ENCODE results near the gene LRRK1.
"Not testable (repeated sequence)": the region's sequence is repeated elsewhere in the genome, so short reads cannot be mapped to it uniquely, and the experiment has no call there.

LRRK1 gene

DNA sequence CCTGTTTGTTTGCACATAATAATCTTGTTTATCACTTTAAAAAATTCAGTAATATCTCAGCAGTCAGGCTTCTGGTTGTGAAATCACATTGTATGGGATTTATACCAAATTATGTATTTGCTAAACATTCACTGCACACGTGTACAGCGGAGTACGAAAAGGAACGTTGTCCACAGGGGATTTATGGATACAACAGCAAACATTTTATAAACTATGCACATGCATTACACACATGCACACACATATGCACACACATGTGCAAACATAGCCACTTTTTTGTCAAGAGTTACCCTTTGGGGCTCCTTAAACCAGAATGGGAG, 150.5 kb downstream of the LRRK1 start:
- no peak for DNase-seq (ENCODE audit: low spot score)

DNA sequence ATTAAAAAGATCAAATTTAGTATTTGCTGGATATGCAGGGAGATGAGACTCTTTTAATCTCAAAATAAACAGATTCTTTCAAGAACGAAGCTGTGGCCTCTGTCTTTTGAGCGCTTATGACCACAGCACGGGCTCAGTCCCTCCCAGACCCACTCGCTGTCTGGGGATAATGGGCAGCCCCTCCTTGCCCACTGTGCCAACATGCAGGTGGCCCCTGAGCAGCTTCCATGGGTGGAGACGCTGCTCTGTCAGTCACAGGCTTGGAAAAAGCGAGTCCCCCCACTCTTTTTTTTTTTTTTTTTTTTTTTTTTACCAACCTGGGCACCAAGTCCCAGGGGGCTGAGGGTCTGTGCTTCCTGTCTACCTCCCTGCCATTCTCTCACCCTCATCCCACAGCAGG, 150.9 kb downstream of the LRRK1 start:
- DNase-seq (ENCODE audit: low spot score) = no peak

- DNase-seq (ENCODE audit: low spot score) = no peak
Observed at GRCh38 chr15:101070502-101071273, 151.5 kb downstream of the LRRK1 start.

DNA sequence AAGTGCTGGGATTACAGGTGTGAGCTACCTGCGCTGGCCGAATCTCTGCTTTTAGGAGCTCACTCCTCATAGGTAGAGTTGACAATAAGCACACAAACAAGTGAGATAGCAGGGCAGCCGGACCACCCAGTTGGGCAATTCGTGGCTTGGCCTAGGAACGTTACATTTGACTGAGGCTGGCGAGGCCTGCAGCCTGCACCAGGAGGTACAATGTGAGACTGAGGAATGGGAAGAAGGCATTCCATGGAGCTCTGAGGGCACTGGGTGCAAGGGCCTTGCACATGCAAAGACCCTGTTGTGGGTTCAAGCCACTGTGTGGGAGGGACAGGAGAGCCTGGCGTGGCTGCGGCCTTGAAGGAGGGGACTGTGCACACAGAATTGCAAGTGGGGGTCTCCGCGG, 152.5 kb downstream of the LRRK1 start:
- DNase-seq (ENCODE audit: low spot score) = no peak

- DNase-seq (ENCODE audit: low spot score) = not testable (repeated sequence)
Observed at GRCh38 chr15:101072235-101072634, 153.1 kb downstream of the LRRK1 start.

- DNase-seq (ENCODE audit: low spot score) = not testable (repeated sequence)
Observed at GRCh38 chr15:101077806-101078668, 158.9 kb downstream of the LRRK1 start.

DNA sequence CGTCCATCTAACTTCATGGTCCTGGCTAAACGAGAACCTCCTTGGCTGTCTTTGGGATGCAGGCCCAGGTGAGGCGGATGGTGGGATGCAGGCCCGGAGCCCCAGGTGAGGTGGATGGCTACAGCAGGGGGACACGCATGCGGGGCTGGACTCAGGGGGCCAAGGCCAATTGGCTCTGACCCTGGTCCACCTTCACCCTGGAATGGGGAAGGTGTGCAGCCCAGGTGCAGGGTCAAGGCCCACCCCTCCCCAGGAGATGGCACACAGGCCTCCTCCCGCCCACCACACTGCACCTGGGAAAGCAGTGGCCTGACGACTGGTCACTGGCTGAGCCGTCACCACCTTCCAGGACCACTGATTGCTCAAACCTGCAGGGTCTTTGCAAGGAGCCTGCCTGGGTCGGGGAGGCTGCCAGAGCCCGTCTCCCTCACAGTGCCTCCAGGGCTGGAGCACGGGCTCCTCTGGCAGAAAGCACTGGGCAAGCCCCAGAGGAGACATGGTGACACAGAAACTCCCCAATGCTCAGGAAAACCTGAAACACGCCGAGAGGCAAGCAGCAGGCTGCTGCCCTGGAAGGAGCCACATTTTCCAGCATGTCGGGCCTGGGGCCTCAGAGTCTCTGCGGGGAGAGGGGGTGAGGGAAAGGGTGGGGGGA, 159.6 kb downstream of the LRRK1 start:
- no peak for DNase-seq (ENCODE audit: low spot score)

- DNase-seq (ENCODE audit: low spot score) = no peak
Observed at GRCh38 chr15:101081900-101082299, 162.7 kb downstream of the LRRK1 start.

DNA sequence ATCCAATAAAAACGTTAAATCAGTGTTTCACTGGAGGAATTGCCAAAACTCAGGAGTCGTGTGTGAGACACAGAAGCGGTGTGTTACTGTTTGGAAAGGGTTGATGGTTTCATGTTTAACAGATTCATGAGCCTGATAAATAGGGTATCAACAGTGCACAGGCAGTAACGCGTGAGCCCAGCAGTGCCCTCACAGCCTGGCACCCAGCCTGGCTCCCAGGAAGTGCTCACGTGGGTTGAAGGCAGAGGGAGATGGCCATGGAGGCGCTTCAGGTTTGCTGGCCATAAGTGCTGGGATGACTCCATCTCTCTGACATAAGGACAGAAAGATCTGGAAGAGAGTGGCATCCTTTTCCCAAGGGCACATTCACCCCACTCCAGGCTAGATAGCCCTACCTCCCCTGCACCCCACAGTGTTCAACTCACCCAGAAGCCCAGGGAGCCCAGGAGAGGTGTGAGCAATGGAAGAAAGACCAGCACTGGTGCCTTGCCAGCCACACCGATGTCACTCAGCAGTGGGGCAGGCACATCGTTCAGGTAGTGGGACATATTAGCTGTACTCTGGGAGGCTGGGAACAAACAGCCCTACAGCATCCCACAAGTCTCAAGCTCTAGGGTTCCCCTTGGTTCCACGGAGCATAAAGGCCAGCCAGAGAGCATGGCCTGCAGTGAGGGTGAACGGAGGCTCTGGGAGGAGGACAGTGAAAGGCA, 164.3 kb downstream of the LRRK1 start:
- no peak for DNase-seq (ENCODE audit: low spot score)

- DNase-seq (ENCODE audit: low spot score) = no peak
Observed at GRCh38 chr15:101084801-101085200, 165.6 kb downstream of the LRRK1 start.

GRCh38 chr15:101085311-101085700, 166.1 kb downstream of the LRRK1 start:
- DNase-seq (ENCODE audit: low spot score) = no peak

GRCh38 chr15:101086394-101087171, 167.4 kb downstream of the LRRK1 start:
- DNase-seq (ENCODE audit: low spot score) = no peak

- no peak for DNase-seq (ENCODE audit: low spot score)
Observed at GRCh38 chr15:101087172-101087769, 168.1 kb downstream of the LRRK1 start.

GRCh38 chr15:101088271-101088670, 169.1 kb downstream of the LRRK1 start:
- no peak for DNase-seq (ENCODE audit: low spot score)

DNA sequence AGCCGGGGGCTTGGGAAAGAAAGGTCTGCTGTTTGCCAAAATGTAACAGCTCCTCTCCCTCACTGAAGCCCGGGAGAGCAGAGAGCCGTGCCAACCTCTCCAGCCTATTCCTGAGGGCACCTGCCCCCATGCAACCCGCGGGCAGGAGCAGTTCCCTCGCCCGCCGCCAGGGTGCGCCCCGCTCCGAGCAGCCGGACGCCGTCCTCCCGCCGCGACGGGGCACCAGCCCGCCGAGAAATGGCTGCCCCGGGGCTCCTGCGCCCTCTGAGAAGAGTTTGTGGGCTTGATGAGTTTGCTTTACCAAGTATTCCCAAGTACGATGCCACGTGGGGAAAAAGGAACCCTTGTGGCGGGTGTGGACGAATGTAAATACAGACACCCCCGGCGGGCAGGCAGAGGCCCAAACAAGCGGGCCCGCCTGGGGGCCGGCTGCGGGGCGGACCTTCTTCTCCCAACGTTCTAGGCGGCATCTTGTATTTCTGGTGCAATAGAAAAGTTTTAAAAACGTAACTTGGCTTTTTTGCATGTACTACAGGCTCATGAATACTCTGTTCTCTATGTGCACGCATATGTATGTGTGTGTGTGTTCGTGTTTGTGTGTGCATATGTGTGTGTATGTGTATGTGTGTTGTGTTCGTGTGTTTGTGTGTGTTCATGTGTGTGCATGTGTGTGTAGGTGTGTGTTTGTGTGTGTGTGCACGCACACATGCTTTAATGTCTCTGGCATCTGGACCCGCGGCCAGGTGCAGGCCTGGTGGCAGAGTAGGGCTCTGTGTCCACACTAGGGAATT, 169.8 kb downstream of the LRRK1 start:
- DNase-seq (ENCODE audit: low spot score) = no peak

DNA sequence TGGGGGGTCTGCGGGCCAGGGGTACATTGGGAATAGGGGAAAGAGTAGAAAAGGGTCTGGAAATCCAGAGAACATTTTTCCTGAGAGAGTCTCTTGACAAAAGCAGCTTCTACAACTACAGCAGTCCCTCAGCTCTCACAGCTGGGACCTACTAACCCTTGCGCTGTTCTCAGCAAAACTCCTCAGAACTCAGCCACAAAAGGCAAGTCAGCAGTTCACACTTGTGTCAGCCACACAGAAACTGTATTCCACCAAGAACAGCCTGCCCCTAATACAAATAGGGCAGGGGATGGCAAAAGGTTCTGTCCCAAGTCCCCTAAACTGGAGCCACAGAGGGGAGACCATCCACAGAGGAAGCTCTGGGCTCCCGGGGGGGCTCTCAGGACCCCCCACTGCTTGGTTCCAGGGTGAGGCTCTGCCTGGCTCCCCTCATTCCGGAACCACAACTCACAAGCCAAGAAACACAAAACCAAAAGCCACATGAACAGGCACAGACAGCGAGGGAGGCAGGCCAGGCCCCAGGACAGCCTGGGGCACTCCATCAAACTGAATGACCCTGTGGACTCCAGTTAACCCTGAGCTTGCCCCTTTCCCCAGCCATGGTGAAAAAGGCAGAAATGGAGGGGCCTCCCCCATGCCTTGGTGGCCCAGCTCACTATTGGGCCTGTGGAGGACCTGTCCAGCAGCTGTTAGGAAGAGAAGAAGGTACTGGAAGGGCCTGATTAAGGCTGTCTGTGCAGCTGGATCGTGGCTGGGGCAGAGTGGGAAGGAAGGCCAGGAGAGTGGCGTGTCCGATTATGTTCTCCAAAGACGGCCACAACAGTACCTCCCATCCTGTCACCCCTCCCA, 170.6 kb downstream of the LRRK1 start:
- DNase-seq (ENCODE audit: low spot score) = no peak

DNA sequence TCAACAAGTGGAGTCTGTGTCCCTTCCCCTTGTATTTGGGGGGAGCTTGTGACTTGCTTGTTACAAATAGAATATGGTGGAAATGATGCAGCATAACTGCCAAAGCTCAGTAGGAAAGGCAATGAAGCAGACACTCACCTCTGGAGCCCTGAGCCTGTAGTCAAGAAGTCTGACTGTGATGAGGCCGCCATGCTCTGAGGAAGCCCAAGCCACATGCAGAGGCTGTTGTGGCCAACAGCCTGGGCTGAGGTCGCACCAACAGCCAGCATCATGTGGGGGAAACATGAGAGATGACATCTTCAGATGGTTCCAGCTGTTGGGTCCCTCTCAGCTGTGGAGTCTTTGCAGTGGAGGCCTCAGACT, 171.3 kb downstream of the LRRK1 start:
- no peak for DNase-seq (ENCODE audit: low spot score)

GRCh38 chr15:101091080-101092017, 172.2 kb downstream of the LRRK1 start:
- no peak for DNase-seq (ENCODE audit: low spot score)

Measured in SK-N-DZ (cell line).